Measurements from ENCODE around the gene PDX1.

The PDX1 gene

DNA sequence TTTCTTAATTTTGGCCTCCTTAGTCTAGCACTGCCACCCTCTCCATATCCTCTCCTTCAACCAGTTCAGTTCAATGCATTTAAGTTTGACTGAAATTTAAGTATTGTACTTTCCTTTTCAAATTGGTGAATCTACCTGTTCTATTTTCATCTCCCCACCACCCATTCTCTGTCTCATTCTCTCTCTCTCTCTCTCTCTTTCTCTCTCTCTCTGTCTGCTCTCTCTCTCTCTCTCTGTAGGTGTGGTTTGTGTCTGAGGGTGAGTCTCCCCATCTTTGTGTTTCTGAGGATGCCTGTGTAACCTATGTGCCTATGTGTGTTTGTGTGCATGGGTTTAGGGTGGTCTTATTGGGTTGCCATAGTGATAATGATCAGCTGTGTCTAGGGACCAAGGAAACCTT lies 10.1 kb downstream of the PDX1 start:
- no peak overlapping the region for H3K18ac ChIP-seq (ENCODE audit: low read length)
- no peaks in the 10 kb centered on the region for H3K4me1 ChIP-seq (ENCODE audit: control insufficient read depth, low read depth, low read length)
- no peaks in the 10 kb centered on the region for H3K36me3 ChIP-seq (ENCODE audit: control insufficient read depth, insufficient read depth, low read length)
- no peak for DNase-seq
- no peak overlapping the region for H3K56ac ChIP-seq (ENCODE audit: low read length)
- H3K4ac ChIP-seq (ENCODE audit: low read depth, low read length): no peak overlapping the region
- H4K5ac ChIP-seq (ENCODE audit: low read length): no peak overlapping the region
- no peaks in the 10 kb centered on the region for H3K79me1 ChIP-seq (ENCODE audit: low read length)
- no peak overlapping the region for H3K4me3 ChIP-seq (ENCODE audit: low read length)
- H3K27ac ChIP-seq (ENCODE audit: low read depth, low read length): no peak overlapping the region
- no peak overlapping the region for H2AK5ac ChIP-seq (ENCODE audit: low read length)
- H3K27me3 ChIP-seq (ENCODE audit: insufficient read depth, low read length, poor library complexity): peaks cover 58% of the 10 kb centered on the region
- H2BK15ac ChIP-seq (replicated peaks; ENCODE audit: low read depth): no peak overlapping the region
- H3K79me2 ChIP-seq (ENCODE audit: control insufficient read depth, insufficient read depth, low read length): no peaks in the 10 kb centered on the region
- H3K4me2 ChIP-seq (ENCODE audit: low read length): no peak overlapping the region
- no peak overlapping the region for H2BK120ac ChIP-seq (ENCODE audit: low read depth, low read length)
- no peak overlapping the region for H4K8ac ChIP-seq (ENCODE audit: low read depth, low read length)
- no peak overlapping the region for H2BK5ac ChIP-seq (ENCODE audit: low read length)
- no peak overlapping the region for H3K23ac ChIP-seq (ENCODE audit: low read length)
- no peak overlapping the region for H3K9ac ChIP-seq (ENCODE audit: low read length)

DNA sequence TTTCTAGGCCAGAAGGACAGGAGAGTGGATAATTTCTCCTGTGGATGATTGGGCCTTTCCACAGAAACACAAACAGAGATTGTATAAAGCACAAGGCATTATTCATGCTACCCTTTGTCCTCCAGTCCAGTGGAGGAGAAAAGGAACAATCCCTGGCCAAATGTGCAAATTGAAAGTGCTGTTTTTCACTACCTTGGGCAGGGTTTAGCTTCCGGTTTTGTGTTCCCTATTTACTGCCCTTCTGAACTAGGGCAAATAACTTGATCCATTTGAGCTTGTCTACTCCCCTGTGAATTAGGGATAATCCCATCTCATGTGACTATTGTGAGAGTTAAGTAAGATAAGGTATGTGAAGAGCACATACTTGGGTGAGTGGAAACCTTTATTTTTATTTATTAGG lies 13.3 kb downstream of the PDX1 start:
- H3K4ac ChIP-seq (ENCODE audit: low read depth, low read length): no peak overlapping the region
- no peak overlapping the region for H4K5ac ChIP-seq (ENCODE audit: low read length)
- no peaks in the 10 kb centered on the region for H3K79me2 ChIP-seq (ENCODE audit: control insufficient read depth, insufficient read depth, low read length)
- no peak overlapping the region for H3K4me3 ChIP-seq (ENCODE audit: low read length)
- H3K27me3 ChIP-seq (ENCODE audit: insufficient read depth, low read length, poor library complexity): peaks cover 29% of the 10 kb centered on the region
- H3K79me1 ChIP-seq (ENCODE audit: low read length): no peaks in the 10 kb centered on the region
- no peak overlapping the region for H2AK5ac ChIP-seq (ENCODE audit: low read length)
- no CpG with 5 or more reads among the region's 1 CpG for WGBS (ENCODE audit: extremely low coverage, insufficient coverage, low lambda C conversion rate)
- no peaks in the 10 kb centered on the region for H3K36me3 ChIP-seq (ENCODE audit: control insufficient read depth, insufficient read depth, low read length)
- H3K18ac ChIP-seq (ENCODE audit: low read length): no peak overlapping the region
- no peak overlapping the region for H3K56ac ChIP-seq (ENCODE audit: low read length)
- no peak for DNase-seq
- no peak overlapping the region for H3K27ac ChIP-seq (ENCODE audit: low read depth, low read length)
- H3K23ac ChIP-seq (ENCODE audit: low read length): no peak overlapping the region
- H3K4me1 ChIP-seq (ENCODE audit: control insufficient read depth, low read depth, low read length): no peaks in the 10 kb centered on the region
- H2BK120ac ChIP-seq (ENCODE audit: low read depth, low read length): no peak overlapping the region
- no peak overlapping the region for H4K8ac ChIP-seq (ENCODE audit: low read depth, low read length)
- H3K4me2 ChIP-seq (ENCODE audit: low read length): no peak overlapping the region
- H2BK15ac ChIP-seq (replicated peaks; ENCODE audit: low read depth): no peak overlapping the region
- H3K9ac ChIP-seq (ENCODE audit: low read length): no peak overlapping the region
- no peak overlapping the region for H2BK5ac ChIP-seq (ENCODE audit: low read length)

DNA sequence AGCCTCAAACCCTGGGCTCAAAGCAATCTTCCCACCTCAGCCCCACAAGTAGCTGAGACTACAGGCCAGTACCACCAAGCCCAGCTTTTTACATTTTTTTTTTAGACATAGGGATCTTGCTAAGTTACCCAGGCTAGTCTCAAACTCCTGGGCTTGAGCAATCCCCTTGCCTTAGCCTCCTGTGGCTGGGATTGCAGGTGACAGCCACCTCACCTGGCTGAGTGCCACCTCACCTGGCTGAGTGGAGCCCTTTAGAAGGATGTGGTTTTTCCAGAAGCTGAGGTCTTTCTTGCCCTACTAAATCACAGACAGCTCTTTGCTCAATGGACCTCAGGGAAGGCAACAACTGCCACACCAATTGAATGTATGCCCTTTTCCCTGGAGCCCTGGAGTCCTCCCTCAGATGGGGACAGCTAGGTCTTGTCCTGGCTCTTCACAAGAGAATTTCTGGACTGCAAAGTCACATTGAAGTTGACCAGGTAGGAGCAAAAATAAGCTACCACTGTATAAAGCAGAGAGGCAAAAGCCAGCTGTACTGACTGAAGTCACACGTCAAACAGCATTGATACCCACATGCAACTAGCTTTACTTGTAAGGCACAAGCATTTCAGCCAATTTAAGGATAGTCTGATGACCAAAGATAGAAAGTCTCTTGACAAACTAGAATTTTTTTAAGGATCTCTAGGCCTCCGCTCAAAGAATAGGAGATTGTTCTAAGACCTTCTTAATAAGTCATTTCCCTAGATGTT lies 14.0 kb downstream of the PDX1 start:
- no peaks in the 10 kb centered on the region for H3K79me1 ChIP-seq (ENCODE audit: low read length)
- H3K27me3 ChIP-seq (ENCODE audit: insufficient read depth, low read length, poor library complexity): peaks cover 22% of the 10 kb centered on the region
- no peak overlapping the region for H3K4me2 ChIP-seq (ENCODE audit: low read length)
- H3K56ac ChIP-seq (ENCODE audit: low read length): no peak overlapping the region
- no peak overlapping the region for H3K4me3 ChIP-seq (ENCODE audit: low read length)
- H3K9ac ChIP-seq (ENCODE audit: low read length): no peak overlapping the region
- H2BK120ac ChIP-seq (ENCODE audit: low read depth, low read length): no peak overlapping the region
- H3K4me1 ChIP-seq (ENCODE audit: control insufficient read depth, low read depth, low read length): no peaks in the 10 kb centered on the region
- no peak overlapping the region for H2AK5ac ChIP-seq (ENCODE audit: low read length)
- H2BK15ac ChIP-seq (replicated peaks; ENCODE audit: low read depth): no peak overlapping the region
- no peak overlapping the region for H2BK5ac ChIP-seq (ENCODE audit: low read length)
- H4K5ac ChIP-seq (ENCODE audit: low read length): no peak overlapping the region
- H3K27ac ChIP-seq (ENCODE audit: low read depth, low read length): no peak overlapping the region
- no peaks in the 10 kb centered on the region for H3K79me2 ChIP-seq (ENCODE audit: control insufficient read depth, insufficient read depth, low read length)
- no peaks in the 10 kb centered on the region for H3K36me3 ChIP-seq (ENCODE audit: control insufficient read depth, insufficient read depth, low read length)
- no peak for DNase-seq
- no peak overlapping the region for H3K18ac ChIP-seq (ENCODE audit: low read length)
- no peak overlapping the region for H3K23ac ChIP-seq (ENCODE audit: low read length)
- no peak overlapping the region for H4K8ac ChIP-seq (ENCODE audit: low read depth, low read length)
- no CpG with 5 or more reads among the region's 2 CpGs for WGBS (ENCODE audit: extremely low coverage, insufficient coverage, low lambda C conversion rate)
- H3K4ac ChIP-seq (ENCODE audit: low read depth, low read length): no peak overlapping the region

DNA sequence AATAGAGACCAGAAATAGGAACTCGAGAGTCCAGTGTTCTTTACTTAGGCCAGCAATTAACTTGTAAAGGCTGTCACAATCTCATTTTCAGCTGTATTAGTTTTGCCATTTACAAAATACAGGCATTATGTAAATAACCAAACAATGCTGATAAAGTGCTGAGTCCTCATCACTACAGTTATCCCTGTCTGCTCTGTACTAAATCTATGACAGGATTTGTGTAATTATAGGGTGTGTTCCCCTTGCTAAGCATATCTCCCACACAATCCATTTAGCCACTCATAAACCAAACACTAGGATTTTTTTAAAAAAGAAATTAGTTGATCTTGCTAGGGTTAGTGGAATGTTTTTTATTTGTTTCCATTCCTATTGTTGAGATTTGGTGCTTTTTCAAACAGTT lies 23.2 kb downstream of the PDX1 start:
- Histone ChIP-seq H3K4me3 (ENCODE audit: low read length) (no peak overlapping the region), H2BK120ac (ENCODE audit: low read depth, low read length) (no peak overlapping the region), H3K27me3 (ENCODE audit: insufficient read depth, low read length, poor library complexity) (no peaks in the 10 kb centered on the region), H2BK15ac (replicated peaks; ENCODE audit: low read depth) (no peak overlapping the region), H4K8ac (ENCODE audit: low read depth, low read length) (no peak overlapping the region), H3K23ac (ENCODE audit: low read length) (no peak overlapping the region), H3K18ac (ENCODE audit: low read length) (no peak overlapping the region), H2BK5ac (ENCODE audit: low read length) (no peak overlapping the region), H3K9ac (ENCODE audit: low read length) (no peak overlapping the region), H2AK5ac (ENCODE audit: low read length) (no peak overlapping the region), H3K36me3 (ENCODE audit: control insufficient read depth, insufficient read depth, low read length) (no peaks in the 10 kb centered on the region), H3K4me1 (ENCODE audit: control insufficient read depth, low read depth, low read length) (no peaks in the 10 kb centered on the region), H3K4me2 (ENCODE audit: low read length) (no peak overlapping the region), H3K4ac (ENCODE audit: low read depth, low read length) (no peak overlapping the region), H3K27ac (ENCODE audit: low read depth, low read length) (no peak overlapping the region), H3K79me1 (ENCODE audit: low read length) (no peaks in the 10 kb centered on the region), H4K5ac (ENCODE audit: low read length) (no peak overlapping the region), H3K56ac (ENCODE audit: low read length) (no peak overlapping the region), H3K79me2 (ENCODE audit: control insufficient read depth, insufficient read depth, low read length) (no peaks in the 10 kb centered on the region)
- DNase-seq: no peak
- WGBS (ENCODE audit: extremely low coverage, insufficient coverage, low lambda C conversion rate): no CpG with 5 or more reads among the region's 1 CpG

DNA sequence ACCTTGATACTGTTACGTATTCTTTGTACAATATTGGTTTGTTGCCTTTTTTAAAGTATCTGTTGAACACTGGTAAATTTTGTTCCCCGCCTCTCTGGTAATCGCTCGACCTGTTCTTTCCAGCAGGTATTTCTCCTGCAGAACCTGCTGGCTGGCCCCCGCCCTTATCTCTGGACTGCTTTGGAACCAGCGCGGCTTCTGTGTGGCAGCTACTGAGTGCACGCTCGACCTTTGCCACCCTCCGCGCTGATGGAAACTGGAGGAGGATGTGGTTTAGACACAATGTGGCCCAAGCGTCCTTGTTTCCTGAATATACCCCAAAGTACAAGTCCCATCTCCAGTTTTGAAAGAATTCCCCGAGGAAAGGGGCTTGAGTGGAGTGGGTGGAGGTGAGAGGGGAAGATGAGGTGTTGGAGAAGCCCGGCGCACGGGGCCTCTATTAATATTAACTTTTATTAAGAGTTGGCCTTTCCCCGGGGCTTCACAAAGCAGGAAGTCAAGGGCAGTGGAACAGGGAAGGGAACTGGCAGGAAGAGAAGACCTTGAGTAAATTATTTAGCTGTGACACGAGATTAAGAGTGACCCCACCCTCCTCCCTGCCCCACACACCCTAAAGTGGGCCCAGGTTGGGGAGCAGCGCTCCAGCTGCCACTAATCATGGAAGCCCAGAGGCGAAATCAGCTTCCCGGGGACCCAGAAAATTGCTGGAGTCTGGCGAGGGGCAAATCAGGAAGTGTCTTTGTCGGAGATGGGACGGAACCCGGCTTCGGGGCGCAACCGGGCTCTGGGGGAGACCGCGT lies 33.3 kb downstream of the PDX1 start:
- no peaks in the 10 kb centered on the region for H3K4me1 ChIP-seq (ENCODE audit: control insufficient read depth, low read depth, low read length)
- DNase-seq: no peak
- no peak overlapping the region for H3K4ac ChIP-seq (ENCODE audit: low read depth, low read length)
- no peak overlapping the region for H3K9ac ChIP-seq (ENCODE audit: low read length)
- H3K4me3 ChIP-seq (ENCODE audit: low read length): no peak overlapping the region
- peaks cover 23% of the 10 kb centered on the region for H3K27me3 ChIP-seq (ENCODE audit: insufficient read depth, low read length, poor library complexity)
- H3K36me3 ChIP-seq (ENCODE audit: control insufficient read depth, insufficient read depth, low read length): no peaks in the 10 kb centered on the region
- H2BK120ac ChIP-seq (ENCODE audit: low read depth, low read length): no peak overlapping the region
- H4K5ac ChIP-seq (ENCODE audit: low read length): no peak overlapping the region
- H3K56ac ChIP-seq (ENCODE audit: low read length): peak overlapping the region; percentile 15
- no peaks in the 10 kb centered on the region for H3K79me1 ChIP-seq (ENCODE audit: low read length)
- no peak overlapping the region for H2AK5ac ChIP-seq (ENCODE audit: low read length)
- no peak overlapping the region for H3K23ac ChIP-seq (ENCODE audit: low read length)
- no peaks in the 10 kb centered on the region for H3K79me2 ChIP-seq (ENCODE audit: control insufficient read depth, insufficient read depth, low read length)
- H4K8ac ChIP-seq (ENCODE audit: low read depth, low read length): no peak overlapping the region
- H3K27ac ChIP-seq (ENCODE audit: low read depth, low read length): no peak overlapping the region
- H2BK15ac ChIP-seq (replicated peaks; ENCODE audit: low read depth): no peak overlapping the region
- H3K4me2 ChIP-seq (ENCODE audit: low read length): no peak overlapping the region
- no peak overlapping the region for H2BK5ac ChIP-seq (ENCODE audit: low read length)
- WGBS (ENCODE audit: extremely low coverage, insufficient coverage, low lambda C conversion rate): no CpG with 5 or more reads among the region's 30 CpGs
- no peak overlapping the region for H3K18ac ChIP-seq (ENCODE audit: low read length)

Measured in mesendoderm (in vitro differentiated cells).